HL-60 (cell line): ENCODE measurements around the gene NUP210.

Source experiments
- DNase-seq, 2 experiments: peaks; one replicate each; pipeline ENCODE4 v3.0.0-alpha.2; 2010 to 2020; ENCODE audit warnings: low read depth in 1 of 2, low spot score in 1 of 2
- H3K27ac ChIP-seq: fragments of 250-450 bp; sonication (Bioruptor Pico); replicated peaks from 2 replicates; pipeline ENCODE4 v1.5.1; 2020; ENCODE audit warnings: mild to moderate bottlenecking, moderate library complexity
- H3K27me3 ChIP-seq: fragments of 250-450 bp; sonication (Bioruptor Pico); 2 replicates; pipeline ENCODE4 v1.5.1; 2021; ENCODE audit warnings: mild to moderate bottlenecking, moderate library complexity; ENCODE audit not compliant: insufficient read depth, poor library complexity, severe bottlenecking
- H3K4me3 ChIP-seq: replicated peaks from 2 replicates; pipeline ENCODE4 v1.5.1; 2011; ENCODE audit warnings: mild to moderate bottlenecking, control low read depth, low read length; ENCODE audit not compliant: insufficient read depth
- GABPA ChIP-seq: IDR thresholded peaks from 2 replicates; pipeline ENCODE4 v1.6.1; 2012; ENCODE audit warnings: low read depth
- POLR2AphosphoS5 ChIP-seq: IDR thresholded peaks from 2 replicates; pipeline ENCODE4 v1.6.1; 2012; ENCODE audit warnings: low read depth
- SPI1 ChIP-seq: IDR thresholded peaks from 2 replicates; pipeline ENCODE4 v1.6.1; 2012; ENCODE audit warnings: low read depth, mild to moderate bottlenecking, borderline replicate concordance
- TF ChIP-seq, protein P1 (sequence below): IDR thresholded peaks from one replicate; pipeline ENCODE4 v1.5.1; 2011; ENCODE audit warnings: low read length, control low read depth, inconsistent platforms; ENCODE audit not compliant: insufficient read depth
- TF ChIP-seq, protein P2 (sequence below): IDR thresholded peaks from 2 replicates; pipeline ENCODE4 v1.6.1; 2012; ENCODE audit warnings: low read depth; ENCODE audit not compliant: insufficient replicate concordance

Gene NUP210

DNA sequence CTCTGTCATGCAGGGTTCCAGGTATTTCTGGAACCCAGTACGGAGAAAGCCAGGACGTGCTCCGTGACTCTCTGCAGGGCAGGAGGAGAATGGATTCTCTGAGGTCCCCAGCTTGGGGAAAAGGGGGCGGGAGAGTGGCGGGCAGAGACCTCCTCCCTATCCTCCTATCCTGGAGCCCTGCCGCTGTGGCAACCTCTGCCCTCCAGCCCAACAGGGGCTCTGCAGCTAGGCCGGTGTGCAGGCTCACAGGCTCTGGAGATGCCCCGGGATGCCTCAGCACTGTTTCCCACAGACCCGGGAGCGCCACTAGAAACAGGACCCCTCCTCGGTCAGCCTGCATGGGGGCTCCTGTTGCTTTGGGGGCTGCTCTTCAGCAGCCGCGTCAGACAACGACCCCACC is 43.1 kb downstream of the NUP210 start:
- H3K27ac ChIP-seq = no peak overlapping the region
- no peaks in the 10 kb centered on the region for H3K27me3 ChIP-seq
- TF ChIP-seq GABPA = no peak
- TF ChIP-seq, protein P1, sequence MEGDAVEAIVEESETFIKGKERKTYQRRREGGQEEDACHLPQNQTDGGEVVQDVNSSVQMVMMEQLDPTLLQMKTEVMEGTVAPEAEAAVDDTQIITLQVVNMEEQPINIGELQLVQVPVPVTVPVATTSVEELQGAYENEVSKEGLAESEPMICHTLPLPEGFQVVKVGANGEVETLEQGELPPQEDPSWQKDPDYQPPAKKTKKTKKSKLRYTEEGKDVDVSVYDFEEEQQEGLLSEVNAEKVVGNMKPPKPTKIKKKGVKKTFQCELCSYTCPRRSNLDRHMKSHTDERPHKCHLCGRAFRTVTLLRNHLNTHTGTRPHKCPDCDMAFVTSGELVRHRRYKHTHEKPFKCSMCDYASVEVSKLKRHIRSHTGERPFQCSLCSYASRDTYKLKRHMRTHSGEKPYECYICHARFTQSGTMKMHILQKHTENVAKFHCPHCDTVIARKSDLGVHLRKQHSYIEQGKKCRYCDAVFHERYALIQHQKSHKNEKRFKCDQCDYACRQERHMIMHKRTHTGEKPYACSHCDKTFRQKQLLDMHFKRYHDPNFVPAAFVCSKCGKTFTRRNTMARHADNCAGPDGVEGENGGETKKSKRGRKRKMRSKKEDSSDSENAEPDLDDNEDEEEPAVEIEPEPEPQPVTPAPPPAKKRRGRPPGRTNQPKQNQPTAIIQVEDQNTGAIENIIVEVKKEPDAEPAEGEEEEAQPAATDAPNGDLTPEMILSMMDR = no peak
- TF ChIP-seq POLR2AphosphoS5 = no peak
- TF ChIP-seq, protein P2, sequence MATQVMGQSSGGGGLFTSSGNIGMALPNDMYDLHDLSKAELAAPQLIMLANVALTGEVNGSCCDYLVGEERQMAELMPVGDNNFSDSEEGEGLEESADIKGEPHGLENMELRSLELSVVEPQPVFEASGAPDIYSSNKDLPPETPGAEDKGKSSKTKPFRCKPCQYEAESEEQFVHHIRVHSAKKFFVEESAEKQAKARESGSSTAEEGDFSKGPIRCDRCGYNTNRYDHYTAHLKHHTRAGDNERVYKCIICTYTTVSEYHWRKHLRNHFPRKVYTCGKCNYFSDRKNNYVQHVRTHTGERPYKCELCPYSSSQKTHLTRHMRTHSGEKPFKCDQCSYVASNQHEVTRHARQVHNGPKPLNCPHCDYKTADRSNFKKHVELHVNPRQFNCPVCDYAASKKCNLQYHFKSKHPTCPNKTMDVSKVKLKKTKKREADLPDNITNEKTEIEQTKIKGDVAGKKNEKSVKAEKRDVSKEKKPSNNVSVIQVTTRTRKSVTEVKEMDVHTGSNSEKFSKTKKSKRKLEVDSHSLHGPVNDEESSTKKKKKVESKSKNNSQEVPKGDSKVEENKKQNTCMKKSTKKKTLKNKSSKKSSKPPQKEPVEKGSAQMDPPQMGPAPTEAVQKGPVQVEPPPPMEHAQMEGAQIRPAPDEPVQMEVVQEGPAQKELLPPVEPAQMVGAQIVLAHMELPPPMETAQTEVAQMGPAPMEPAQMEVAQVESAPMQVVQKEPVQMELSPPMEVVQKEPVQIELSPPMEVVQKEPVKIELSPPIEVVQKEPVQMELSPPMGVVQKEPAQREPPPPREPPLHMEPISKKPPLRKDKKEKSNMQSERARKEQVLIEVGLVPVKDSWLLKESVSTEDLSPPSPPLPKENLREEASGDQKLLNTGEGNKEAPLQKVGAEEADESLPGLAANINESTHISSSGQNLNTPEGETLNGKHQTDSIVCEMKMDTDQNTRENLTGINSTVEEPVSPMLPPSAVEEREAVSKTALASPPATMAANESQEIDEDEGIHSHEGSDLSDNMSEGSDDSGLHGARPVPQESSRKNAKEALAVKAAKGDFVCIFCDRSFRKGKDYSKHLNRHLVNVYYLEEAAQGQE = no peak
- DNase-seq = no peak
- H3K4me3 ChIP-seq = no peak overlapping the region

DNA sequence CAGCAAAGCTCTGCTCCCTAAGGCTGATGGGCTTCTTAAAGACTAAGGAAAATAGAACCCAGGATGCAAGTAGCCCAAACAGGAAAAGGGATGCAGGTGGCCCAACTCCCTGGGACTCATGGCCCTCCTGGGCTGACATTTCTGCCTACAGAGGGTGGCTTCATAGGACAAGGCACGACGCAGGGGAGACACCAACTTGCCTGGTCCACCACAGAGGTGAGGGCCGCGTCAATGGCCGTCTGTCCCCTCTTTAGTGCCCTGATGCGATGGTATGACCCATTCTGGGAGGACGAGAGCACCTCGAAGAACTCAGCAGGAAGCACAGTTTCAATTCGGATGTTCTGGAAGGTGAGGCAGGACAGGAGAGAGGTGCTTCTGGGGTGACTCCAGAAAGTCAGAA is 44.0 kb downstream of the NUP210 start:
- H3K27me3 ChIP-seq = no peaks in the 10 kb centered on the region

DNA sequence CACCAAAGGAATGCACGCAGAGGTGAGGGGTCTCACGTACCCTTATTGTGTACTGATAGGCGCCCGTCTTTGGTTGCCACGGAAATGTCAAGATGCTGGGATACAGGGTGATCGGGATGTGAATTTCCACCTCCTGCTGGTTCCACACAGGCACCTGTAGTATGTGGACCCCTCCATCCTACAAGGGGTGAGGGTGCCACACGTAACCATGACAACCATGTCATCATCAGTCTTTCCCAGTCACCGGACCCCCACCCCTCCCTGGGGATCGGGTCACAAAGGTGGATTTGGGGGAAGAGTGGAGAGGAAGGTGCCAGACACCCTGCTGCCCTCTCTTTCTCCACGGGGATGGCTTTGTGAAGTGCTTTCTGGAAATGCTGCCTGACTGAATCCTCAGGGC is 44.7 kb downstream of the NUP210 start:
- DNase-seq = no peak
- no peak overlapping the region for H3K27ac ChIP-seq
- no peak overlapping the region for H3K4me3 ChIP-seq
- TF ChIP-seq, protein P2 = no peak
- TF ChIP-seq POLR2AphosphoS5 (no peak), GABPA (no peak), SPI1 (no peak)
- TF ChIP-seq, protein P1 = no peak
- H3K27me3 ChIP-seq = no peaks in the 10 kb centered on the region

More for the DNA sequence above, 44.0 kb downstream of the NUP210 start:
- H3K27ac ChIP-seq = no peak overlapping the region
- H3K4me3 ChIP-seq = no peak overlapping the region
- TF ChIP-seq, protein P2 = no peak
- TF ChIP-seq POLR2AphosphoS5 = no peak
- no peak for TF ChIP-seq GABPA
- TF ChIP-seq, protein P1 = no peak
- TF ChIP-seq SPI1 = no peak
- DNase-seq = no peak
